Natural killer cell (primary cell): Measurements from ENCODE around the gene LEMD1. TPM values are rescaled to one million over a fixed set of nuclear protein-coding genes. Genes with fewer than 3 reads are reported as not detected.

Source experiments
- ATAC-seq, 3 donors: fragments of 150-1000 bp in 2 of 3; fragments of 200-7000 bp in 1 of 3; cut with Tn5 transposase; 1 replicate in 1 of 3; 2 replicates in 2 of 3; pipeline ENCODE4 v1.10.0; 2021; ENCODE audit warnings: mild to moderate bottlenecking in 2 of 3, moderate library complexity in 2 of 3
- DNase-seq, 2 donors: peaks; one replicate each; pipeline versions ENCODE4 v3.0.0 to v3.0.0-alpha.2; 2013 to 2021; ENCODE audit warnings: mixed read lengths in 1 of 2
- H3K27ac ChIP-seq: one replicate; pipeline ENCODE4 v1.5.1; 2013; ENCODE audit warnings: mild to moderate bottlenecking, low read length
- H3K27me3 ChIP-seq: one replicate; pipeline ENCODE4 v1.6.1; 2013; ENCODE audit warnings: low read length; ENCODE audit not compliant: control insufficient read depth, insufficient read depth
- H3K36me3 ChIP-seq: one replicate; pipeline ENCODE4 v1.6.1; 2013; ENCODE audit warnings: low read length; ENCODE audit not compliant: control insufficient read depth, insufficient read depth
- H3K4me1 ChIP-seq: one replicate; pipeline ENCODE4 v1.6.1; 2013; ENCODE audit warnings: low read length; ENCODE audit not compliant: control insufficient read depth, insufficient read depth
- H3K4me3 ChIP-seq: one replicate; pipeline ENCODE4 v1.5.1; 2013; ENCODE audit warnings: low read length
- H3K9me3 ChIP-seq: one replicate; pipeline ENCODE4 v1.6.1; 2013; ENCODE audit warnings: low read length; ENCODE audit not compliant: control insufficient read depth, insufficient read depth
- H3K27ac Mint-ChIP-seq, 2 donors: one replicate each; pipeline ENCODE4 v1.8.0; 2022; ENCODE audit warnings: mild to moderate bottlenecking in 2 of 2, mixed read lengths in 2 of 2, moderate library complexity in 1 of 2
- H3K27me3 Mint-ChIP-seq, 2 donors: one replicate each; pipeline ENCODE4 v1.8.0; 2022; ENCODE audit warnings: low read depth in 2 of 2, mixed read lengths in 2 of 2
- H3K36me3 Mint-ChIP-seq: one replicate; pipeline ENCODE4 v1.8.0; 2022; ENCODE audit warnings: mixed read lengths
- H3K4me1 Mint-ChIP-seq, 2 donors: one replicate each; pipeline ENCODE4 v1.8.0; 2022; ENCODE audit warnings: mixed read lengths in 2 of 2
- H3K4me3 Mint-ChIP-seq: one replicate; pipeline ENCODE4 v1.8.0; 2022; ENCODE audit warnings: mild to moderate bottlenecking, moderate library complexity, mixed read lengths
- H3K9me3 Mint-ChIP-seq, 2 donors: one replicate each; pipeline ENCODE4 v1.8.0; 2022; ENCODE audit warnings: mixed read lengths in 2 of 2
- WGBS: methylation state at CpG from one replicate; pipeline ENCODE4 v1.1.7; 2013; ENCODE audit warnings: missing lambda C conversion rate; ENCODE audit not compliant: insufficient coverage; 5-methylcytosine and 5-hydroxymethylcytosine counted together
- intact Hi-C: fragments of 100-400 bp; cut with micrococcal nuclease; formaldehyde crosslinking; loops from one replicate; pipeline ENCODE4 v1.14.2; 2022
- total RNA-seq, 4 donors: library from RNA; stranded (reverse); fragments of 120-200 nt in 1 of 4; gene quantifications; one replicate each; pipeline versions ENCODE4 v1.2.3 to v1.2.4, GENCODE V29; 2013 to 2022
- TF ChIP-seq, protein P1 (sequence below): fragments of 200-600 bp; IDR thresholded peaks from one replicate; pipeline ENCODE4 v1.8.0; 2022; ENCODE audit warnings: antibody characterized with exemption

LEMD1 gene
- total RNA-seq, 3 donors from 2014 or later (not counting 1 experiment from before 2014, with no cell fraction given) = not detected

DNA sequence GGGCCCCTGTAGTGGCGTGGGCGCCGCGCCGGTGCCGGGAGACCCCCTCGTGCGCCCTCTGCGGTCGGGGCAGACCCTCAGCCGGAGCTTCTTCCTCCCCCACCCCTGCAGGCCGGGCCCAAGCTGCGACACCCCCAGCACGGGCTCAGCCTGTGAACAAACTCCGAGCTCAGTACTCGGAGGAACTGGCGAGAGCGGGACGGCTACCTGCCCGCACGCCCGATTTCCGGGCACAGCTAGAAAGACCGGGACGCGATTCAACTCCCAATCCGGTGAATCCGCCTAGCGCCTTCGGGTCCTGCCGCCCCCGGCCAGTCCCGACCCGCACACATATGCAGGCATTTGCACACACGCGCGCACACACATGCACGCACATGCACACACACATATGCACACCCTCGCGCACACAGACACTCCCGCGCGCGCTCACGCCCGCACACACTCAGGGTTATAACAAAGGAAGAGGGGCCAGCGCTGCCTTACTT, 34.6 kb upstream of the LEMD1 start:
- ATAC-seq = peak in 1 of 3 donors; percentile 35
- H3K4me1 Mint-ChIP-seq = peaks cover 16 to 20% of the 10 kb centered on the region in 2 donors
- intact Hi-C loops = no loop called here
- H3K9me3 Mint-ChIP-seq = no peaks in the 10 kb centered on the region
- Histone ChIP-seq H3K27ac (no peak overlapping the region), H3K4me1 (peaks cover 29% of the 10 kb centered on the region), H3K4me3 (peak overlapping the region; percentile 17), H3K36me3 (no peaks in the 10 kb centered on the region), H3K27me3 (peaks cover 40% of the 10 kb centered on the region), H3K9me3 (no peaks in the 10 kb centered on the region)
- peaks cover 63 to 67% of the 10 kb centered on the region in 2 donors for H3K27me3 Mint-ChIP-seq
- no peaks in the 10 kb centered on the region for H3K36me3 Mint-ChIP-seq
- no peak overlapping the region for H3K27ac Mint-ChIP-seq
- TF ChIP-seq, protein P1, sequence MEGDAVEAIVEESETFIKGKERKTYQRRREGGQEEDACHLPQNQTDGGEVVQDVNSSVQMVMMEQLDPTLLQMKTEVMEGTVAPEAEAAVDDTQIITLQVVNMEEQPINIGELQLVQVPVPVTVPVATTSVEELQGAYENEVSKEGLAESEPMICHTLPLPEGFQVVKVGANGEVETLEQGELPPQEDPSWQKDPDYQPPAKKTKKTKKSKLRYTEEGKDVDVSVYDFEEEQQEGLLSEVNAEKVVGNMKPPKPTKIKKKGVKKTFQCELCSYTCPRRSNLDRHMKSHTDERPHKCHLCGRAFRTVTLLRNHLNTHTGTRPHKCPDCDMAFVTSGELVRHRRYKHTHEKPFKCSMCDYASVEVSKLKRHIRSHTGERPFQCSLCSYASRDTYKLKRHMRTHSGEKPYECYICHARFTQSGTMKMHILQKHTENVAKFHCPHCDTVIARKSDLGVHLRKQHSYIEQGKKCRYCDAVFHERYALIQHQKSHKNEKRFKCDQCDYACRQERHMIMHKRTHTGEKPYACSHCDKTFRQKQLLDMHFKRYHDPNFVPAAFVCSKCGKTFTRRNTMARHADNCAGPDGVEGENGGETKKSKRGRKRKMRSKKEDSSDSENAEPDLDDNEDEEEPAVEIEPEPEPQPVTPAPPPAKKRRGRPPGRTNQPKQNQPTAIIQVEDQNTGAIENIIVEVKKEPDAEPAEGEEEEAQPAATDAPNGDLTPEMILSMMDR = no peak
- WGBS = 2% methylated on average over 47 of the region's 47 CpGs
- H3K4me3 Mint-ChIP-seq = peak overlapping the region; percentile 85
- DNase-seq = peak in 1 of 2 donors; percentile 21

DNA sequence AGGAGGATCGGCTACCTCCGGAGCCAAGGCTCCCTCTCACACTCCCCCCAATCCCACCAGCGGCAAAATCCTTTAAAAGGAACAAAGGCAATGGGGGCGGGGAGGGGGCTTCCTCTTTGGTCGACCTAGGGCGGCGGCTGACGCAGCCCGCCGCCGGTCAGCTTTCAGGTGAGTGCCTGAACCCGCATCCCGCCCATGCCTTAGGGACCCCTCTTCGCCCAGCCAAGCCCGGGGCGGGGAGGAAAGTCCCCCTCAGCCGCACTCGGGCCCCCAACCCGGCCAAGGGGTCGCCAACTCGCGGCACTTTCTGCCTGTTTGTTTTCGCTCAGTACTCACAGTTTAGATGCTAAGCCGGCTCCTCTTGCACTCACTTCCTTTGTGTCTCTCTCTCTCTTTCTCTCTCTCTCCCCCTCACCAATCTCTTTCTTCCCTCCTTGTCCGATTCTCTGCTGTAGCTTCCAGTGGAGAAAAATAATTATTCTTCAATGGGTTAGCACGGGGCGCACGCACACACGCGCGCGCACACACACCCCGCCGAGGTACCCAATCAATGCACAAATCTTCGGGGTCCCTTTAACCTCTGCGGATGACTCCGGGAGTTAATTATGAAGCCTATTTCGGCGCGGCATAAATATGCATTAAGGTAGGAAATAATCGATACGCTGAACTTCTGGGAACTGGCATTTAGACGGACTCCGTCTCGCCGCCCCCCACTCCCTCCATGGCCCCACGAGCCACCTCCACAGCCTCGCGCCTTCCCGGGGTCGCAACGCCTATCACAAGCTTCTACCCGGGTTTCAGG, 33.9 kb upstream of the LEMD1 start, which contains the start of gene BLACAT1:
Gene BLACAT1 (minus strand): TSS at position 465 of the 802 bp plus-strand sequence.
- H3K36me3 ChIP-seq = no peaks in the 10 kb centered on the region
- DNase-seq = peak in 1 of 2 donors; percentile 18
- intact Hi-C loops = no loop called here
- Mint-ChIP-seq H3K36me3 (no peaks in the 10 kb centered on the region), H3K4me1 (peaks cover 16 to 20% of the 10 kb centered on the region in 2 donors), H3K4me3 (peak within 1 kb of the TSS; percentile 85), H3K9me3 (no peaks in the 10 kb centered on the region), H3K27ac (no peak within 1 kb of the TSS), H3K27me3 (peaks cover 62 to 67% of the 10 kb centered on the region in 2 donors)
- peak within 1 kb of the TSS; percentile 17 for H3K4me3 ChIP-seq
- TF ChIP-seq, protein P1 = no peak
- no peaks in the 10 kb centered on the region for H3K9me3 ChIP-seq
- H3K27ac ChIP-seq = no peak within 1 kb of the TSS
- WGBS = 5% methylated on average over 53 of the region's 53 CpGs
- H3K4me1 ChIP-seq = peaks cover 29% of the 10 kb centered on the region
- no peak for ATAC-seq
- H3K27me3 ChIP-seq = peaks cover 40% of the 10 kb centered on the region

DNA sequence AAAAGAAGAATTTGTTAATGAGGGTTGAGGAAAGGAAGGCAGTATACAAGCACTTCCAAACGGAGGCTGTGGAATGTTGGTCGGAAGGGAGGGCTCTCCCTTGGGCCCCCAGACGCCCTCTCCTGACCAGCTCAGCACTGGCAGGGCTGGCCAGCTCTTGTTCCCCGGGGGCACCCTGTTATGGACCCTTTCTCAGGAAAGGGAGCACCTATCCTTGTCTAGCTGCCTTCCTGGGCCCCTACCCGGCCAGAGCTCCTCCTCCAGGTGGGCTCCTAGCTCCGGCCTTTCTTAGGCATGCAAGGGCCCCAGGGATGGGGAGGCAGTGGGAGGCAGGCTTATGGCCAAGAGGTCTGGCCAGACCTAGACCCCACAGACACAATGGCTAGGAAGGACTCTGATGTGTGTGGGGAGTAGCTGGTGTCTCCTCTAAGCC, 33.1 kb upstream of the LEMD1 start:
- peaks cover 61 to 63% of the 10 kb centered on the region in 2 donors for H3K27me3 Mint-ChIP-seq
- H3K36me3 ChIP-seq = no peaks in the 10 kb centered on the region
- no peaks in the 10 kb centered on the region for H3K9me3 ChIP-seq
- ATAC-seq (no peak), DNase-seq (no peak)
- H3K27ac ChIP-seq = no peak overlapping the region
- 25% methylated on average over 6 of the region's 6 CpGs for WGBS
- H3K4me1 ChIP-seq = peaks cover 29% of the 10 kb centered on the region
- no peak overlapping the region for H3K4me3 ChIP-seq
- H3K27ac Mint-ChIP-seq = no peak overlapping the region
- H3K9me3 Mint-ChIP-seq = no peaks in the 10 kb centered on the region
- intact Hi-C loops = no loop called here
- peaks cover 16 to 20% of the 10 kb centered on the region in 2 donors for H3K4me1 Mint-ChIP-seq
- no peaks in the 10 kb centered on the region for H3K36me3 Mint-ChIP-seq
- peaks cover 40% of the 10 kb centered on the region for H3K27me3 ChIP-seq
- no peak overlapping the region for H3K4me3 Mint-ChIP-seq
- TF ChIP-seq, protein P1 = no peak
